Measurements from ENCODE around the gene ERCC5.

DNA sequence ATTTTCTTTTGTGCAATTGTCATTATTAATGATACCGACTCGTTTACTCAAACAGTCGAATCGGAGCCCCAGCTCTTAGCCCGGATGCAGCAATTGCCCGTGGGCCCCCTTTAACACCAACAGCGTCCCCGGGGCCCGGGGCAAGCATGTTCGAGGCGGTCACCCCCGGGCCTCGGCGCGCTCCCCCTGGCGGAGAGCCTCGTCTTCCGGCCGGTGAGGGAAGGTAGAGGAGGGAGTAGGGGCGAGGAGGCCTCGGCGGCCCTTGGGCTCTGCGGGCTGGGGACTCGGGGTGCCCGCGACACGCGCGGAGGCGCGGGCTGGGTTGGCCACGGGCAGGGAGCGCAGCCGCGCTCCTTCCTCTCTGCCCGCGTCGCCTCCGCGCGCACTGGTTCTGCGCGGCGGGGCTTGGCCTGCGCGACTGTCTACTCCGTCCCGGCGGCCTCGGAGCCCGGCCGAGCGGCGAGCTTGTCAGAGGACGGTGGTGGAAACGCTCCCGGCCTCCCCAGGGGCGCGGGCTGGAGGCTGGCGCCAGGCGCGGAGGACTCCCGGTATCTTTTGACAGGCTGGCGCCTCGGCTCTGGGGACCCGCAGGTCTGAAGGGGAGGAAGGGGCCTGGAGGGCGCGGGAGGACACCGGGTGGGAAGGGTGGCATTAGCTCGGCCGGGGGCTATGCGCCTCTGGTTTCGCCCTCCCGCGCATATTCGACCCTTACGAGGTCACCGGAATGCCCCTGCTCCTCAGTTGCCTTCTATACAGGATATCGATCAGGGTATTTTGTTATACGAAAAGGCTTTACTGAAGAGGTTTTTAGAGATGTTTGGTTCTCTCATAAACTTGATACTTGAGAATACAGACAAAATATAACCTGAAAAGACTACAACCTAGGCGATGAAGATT, 45.4 kb upstream of the ERCC5 start:
- TF ChIP-seq, protein P1, sequence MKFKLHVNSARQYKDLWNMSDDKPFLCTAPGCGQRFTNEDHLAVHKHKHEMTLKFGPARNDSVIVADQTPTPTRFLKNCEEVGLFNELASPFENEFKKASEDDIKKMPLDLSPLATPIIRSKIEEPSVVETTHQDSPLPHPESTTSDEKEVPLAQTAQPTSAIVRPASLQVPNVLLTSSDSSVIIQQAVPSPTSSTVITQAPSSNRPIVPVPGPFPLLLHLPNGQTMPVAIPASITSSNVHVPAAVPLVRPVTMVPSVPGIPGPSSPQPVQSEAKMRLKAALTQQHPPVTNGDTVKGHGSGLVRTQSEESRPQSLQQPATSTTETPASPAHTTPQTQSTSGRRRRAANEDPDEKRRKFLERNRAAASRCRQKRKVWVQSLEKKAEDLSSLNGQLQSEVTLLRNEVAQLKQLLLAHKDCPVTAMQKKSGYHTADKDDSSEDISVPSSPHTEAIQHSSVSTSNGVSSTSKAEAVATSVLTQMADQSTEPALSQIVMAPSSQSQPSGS (IDR thresholded peaks at IDR 0.05; ENCODE audit: low read length): no peak
- TF ChIP-seq JUN (IDR thresholded peaks at IDR 0.05; ENCODE audit: low read depth, low read length): no peak
- TF ChIP-seq, protein P2, sequence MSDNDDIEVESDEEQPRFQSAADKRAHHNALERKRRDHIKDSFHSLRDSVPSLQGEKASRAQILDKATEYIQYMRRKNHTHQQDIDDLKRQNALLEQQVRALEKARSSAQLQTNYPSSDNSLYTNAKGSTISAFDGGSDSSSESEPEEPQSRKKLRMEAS (IDR thresholded peaks at IDR 0.05): peak; percentile 54
- TF ChIP-seq EZH2 (IDR thresholded peaks at IDR 0.05; ENCODE audit: low read depth, low read length, severe bottlenecking): no peak
- peak in 1 of 2 experiments; percentile 88; a peak in 2 of 4 replicates for TF ChIP-seq SIN3A (conservative IDR thresholded peaks at IDR 0.05 in 1 of 2, IDR thresholded peaks at IDR 0.05 in 1 of 2; ENCODE audit: low read depth in 1 of 2, low read length in 2 of 2)
- no peak for TF ChIP-seq RNF2 (IDR thresholded peaks at IDR 0.05; ENCODE audit: borderline replicate concordance, low read depth, low read length, missing control alignments, poor library complexity, severe bottlenecking)
- peak; percentile 66 to 79 (median 76) for TF ChIP-seq CTCF (IDR thresholded peaks at IDR 0.05; ENCODE audit: control extremely low read depth in 1 of 3, insufficient read depth in 1 of 3, low read depth in 1 of 3, low read length in 3 of 3)
